Stomach smooth muscle (tissue), 2 donors: ENCODE results near the gene SLC9A1.
A peak's percentile ranks its signal among the peaks of the same experiment; 100 is the strongest.

Experiments
- H3K27ac ChIP-seq: one replicate; pipeline ENCODE4 v1.7.0; 2013; ENCODE audit warnings: mild to moderate bottlenecking, low read length, inconsistent platforms
- H3K27me3 ChIP-seq, 2 donors: one replicate each; pipeline ENCODE4 v1.7.0; 2013; ENCODE audit warnings: low read length in 2 of 2; ENCODE audit not compliant: insufficient read depth in 2 of 2, control insufficient read depth in 1 of 2
- H3K36me3 ChIP-seq, 2 donors: one replicate each; pipeline ENCODE4 v1.7.0; 2013; ENCODE audit warnings: low read length in 2 of 2; ENCODE audit not compliant: control insufficient read depth in 2 of 2, insufficient read depth in 2 of 2
- H3K4me1 ChIP-seq: one replicate; pipeline ENCODE4 v1.7.0; 2013; ENCODE audit warnings: low read length; ENCODE audit not compliant: control insufficient read depth, insufficient read depth
- H3K4me3 ChIP-seq, 2 donors: one replicate each; pipeline ENCODE4 v1.7.0; 2013; ENCODE audit warnings: low read length in 2 of 2
- H3K9ac ChIP-seq, 2 donors: one replicate each; pipeline ENCODE4 v1.7.0; 2013; ENCODE audit warnings: low read length in 2 of 2, mild to moderate bottlenecking in 1 of 2
- H3K9me3 ChIP-seq, 2 donors: one replicate each; pipeline ENCODE4 v1.7.0; 2013; ENCODE audit warnings: low read length in 2 of 2; ENCODE audit not compliant: control insufficient read depth in 2 of 2
- donor health status: healthy.
- donor health status: Pancreatic carcinoma.

Gene SLC9A1

DNA sequence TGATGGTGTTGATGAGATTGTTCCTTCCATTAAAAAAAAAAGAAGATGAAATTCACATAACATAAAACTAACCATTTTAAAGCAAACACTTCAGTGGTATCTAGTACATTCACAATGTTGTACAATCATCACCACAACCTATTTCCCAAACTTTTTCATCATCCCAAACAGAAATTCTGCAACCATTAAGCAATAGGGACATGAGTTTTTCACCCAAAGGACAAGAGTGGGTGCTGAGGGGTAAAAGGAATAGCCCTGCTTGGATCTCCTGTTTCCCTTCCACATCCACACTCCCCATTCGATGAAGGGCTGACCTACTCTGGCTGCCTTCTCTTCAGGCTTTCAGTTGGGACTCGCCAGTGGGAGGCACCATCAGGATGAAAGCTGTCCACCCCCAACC, 59.3 kb downstream of the SLC9A1 start:
- no peak overlapping the region for H3K4me3 ChIP-seq
- no peaks in the 10 kb centered on the region for H3K27me3 ChIP-seq
- H3K27ac ChIP-seq = no peak overlapping the region
- no peaks in the 10 kb centered on the region for H3K9me3 ChIP-seq
- peaks cover 33% of the 10 kb centered on the region for H3K4me1 ChIP-seq
- no peak overlapping the region for H3K9ac ChIP-seq
- H3K36me3 ChIP-seq = no peaks in the 10 kb centered on the region

DNA sequence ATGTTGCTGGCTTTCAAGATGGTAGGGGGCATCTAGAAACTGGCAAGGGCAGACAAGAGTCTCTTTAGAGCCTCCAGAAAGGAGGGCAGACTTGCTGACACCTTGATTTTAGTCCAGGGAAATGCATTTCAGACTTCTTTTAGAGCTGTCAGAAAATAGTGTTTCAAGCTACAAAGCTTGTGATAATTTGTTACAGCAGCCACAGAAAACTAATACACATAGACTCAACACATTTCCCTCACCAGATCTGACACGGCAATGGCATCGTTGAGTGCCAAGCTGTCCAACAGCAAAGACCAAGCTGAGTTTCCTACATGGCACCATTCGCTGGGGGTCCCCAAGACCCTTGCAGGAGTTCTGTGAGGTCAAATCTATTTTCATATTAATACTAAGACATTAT, 62.0 kb downstream of the SLC9A1 start:
- no peak overlapping the region for H3K9ac ChIP-seq
- no peak overlapping the region for H3K27ac ChIP-seq
- no peaks in the 10 kb centered on the region for H3K36me3 ChIP-seq
- H3K9me3 ChIP-seq = no peaks in the 10 kb centered on the region
- H3K4me3 ChIP-seq = no peak overlapping the region
- H3K4me1 ChIP-seq = peaks cover 14% of the 10 kb centered on the region
- H3K27me3 ChIP-seq = no peaks in the 10 kb centered on the region

DNA sequence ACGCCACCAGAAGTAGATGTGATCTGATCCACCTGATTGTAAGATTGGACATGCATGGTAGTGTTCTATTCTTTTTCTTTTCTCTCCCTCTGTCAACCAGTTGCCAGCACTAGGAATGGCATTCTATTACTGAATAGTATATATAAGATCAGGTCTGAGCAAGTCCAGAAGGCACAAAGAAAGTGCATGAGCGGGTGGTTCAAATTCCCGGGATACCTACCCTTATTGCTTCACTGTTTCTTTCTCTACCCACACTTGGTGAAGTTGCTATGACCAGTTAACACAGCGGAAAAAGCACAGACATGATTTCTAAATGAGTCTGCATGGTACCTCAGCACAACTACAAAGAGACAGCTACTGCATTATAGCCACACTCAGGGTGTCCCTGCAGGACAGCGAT, 64.0 kb downstream of the SLC9A1 start:
- H3K9me3 ChIP-seq = no peaks in the 10 kb centered on the region
- peak overlapping the region in 1 of 2 donors; percentile 21 for H3K9ac ChIP-seq
- peak overlapping the region in 1 of 2 donors; percentile 22 for H3K4me3 ChIP-seq
- no peaks in the 10 kb centered on the region for H3K27me3 ChIP-seq
- H3K27ac ChIP-seq = no peak overlapping the region
- H3K4me1 ChIP-seq = peaks cover 12% of the 10 kb centered on the region
- no peaks in the 10 kb centered on the region for H3K36me3 ChIP-seq

GRCh38 chr1:27087371-27088220, 67.3 kb downstream of the SLC9A1 start:
- H3K9ac ChIP-seq = no peak overlapping the region
- no peaks in the 10 kb centered on the region for H3K27me3 ChIP-seq
- H3K4me1 ChIP-seq = peaks cover 12% of the 10 kb centered on the region
- no peak overlapping the region for H3K4me3 ChIP-seq
- H3K9me3 ChIP-seq = peaks cover 0 to 9% of the 10 kb centered on the region in 2 donors
- no peak overlapping the region for H3K27ac ChIP-seq
- no peaks in the 10 kb centered on the region for H3K36me3 ChIP-seq

- Histone ChIP-seq H3K4me1 (peaks cover 9% of the 10 kb centered on the region), H3K9me3 (peaks cover 0 to 9% of the 10 kb centered on the region in 2 donors), H3K9ac (no peak overlapping the region), H3K36me3 (no peaks in the 10 kb centered on the region), H3K4me3 (no peak overlapping the region), H3K27ac (no peak overlapping the region), H3K27me3 (no peaks in the 10 kb centered on the region)
Measured at GRCh38 chr1:27086628-27087027, 68.3 kb downstream of the SLC9A1 start.

DNA sequence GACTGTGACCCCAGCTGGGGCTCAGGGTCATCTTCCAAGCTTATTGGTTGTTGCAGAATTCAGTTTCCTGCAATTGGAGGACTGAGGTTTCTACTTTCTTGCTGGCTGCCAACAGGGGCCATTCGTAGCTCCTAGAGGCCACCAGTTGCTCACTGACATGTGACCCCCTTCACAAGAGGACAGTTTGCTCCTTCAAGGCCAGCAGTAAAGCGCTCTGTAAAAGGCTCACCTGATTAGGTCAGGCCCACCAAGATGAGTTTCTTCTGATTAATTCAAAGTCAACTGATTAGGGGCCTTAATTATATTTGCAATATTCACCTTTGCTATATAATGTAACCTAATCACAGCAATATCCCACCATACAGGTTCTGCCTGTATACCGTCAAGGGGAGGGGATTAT, 68.9 kb downstream of the SLC9A1 start:
- Histone ChIP-seq H3K4me3 (no peak overlapping the region), H3K9ac (no peak overlapping the region), H3K36me3 (no peaks in the 10 kb centered on the region), H3K4me1 (peaks cover 3% of the 10 kb centered on the region), H3K9me3 (peaks cover 0 to 9% of the 10 kb centered on the region in 2 donors), H3K27me3 (no peaks in the 10 kb centered on the region), H3K27ac (no peak overlapping the region)

GRCh38 chr1:27084107-27084506, 70.8 kb downstream of the SLC9A1 start:
- Histone ChIP-seq H3K27me3 (no peaks in the 10 kb centered on the region), H3K9ac (no peak overlapping the region), H3K36me3 (no peaks in the 10 kb centered on the region), H3K9me3 (peaks cover 0 to 9% of the 10 kb centered on the region in 2 donors), H3K4me1 (no peaks in the 10 kb centered on the region), H3K27ac (no peak overlapping the region), H3K4me3 (no peak overlapping the region)

DNA sequence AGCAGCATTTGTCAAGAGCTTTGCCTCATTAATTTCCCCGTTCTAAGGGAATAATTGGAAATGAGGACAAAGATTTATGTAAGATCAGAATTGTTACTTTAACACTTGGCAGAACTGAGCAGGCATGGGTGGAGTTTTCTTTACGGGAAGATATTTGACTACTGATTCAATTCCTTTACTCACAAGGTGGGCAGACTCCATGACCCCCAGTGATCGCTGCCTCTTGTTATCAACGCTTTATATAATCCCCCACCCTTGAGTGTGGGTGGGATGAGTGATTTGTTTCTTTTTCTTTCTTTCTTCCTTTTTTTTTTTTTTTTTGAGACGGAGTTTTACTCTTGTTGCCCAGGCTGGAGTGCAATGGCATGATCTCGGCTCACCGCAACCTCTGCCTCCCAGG, 77.0 kb downstream of the SLC9A1 start:
- no peaks in the 10 kb centered on the region for H3K36me3 ChIP-seq
- H3K4me3 ChIP-seq = no peak overlapping the region
- no peaks in the 10 kb centered on the region for H3K9me3 ChIP-seq
- H3K27me3 ChIP-seq = no peaks in the 10 kb centered on the region
- no peak overlapping the region for H3K9ac ChIP-seq
- H3K4me1 ChIP-seq = no peaks in the 10 kb centered on the region
- no peak overlapping the region for H3K27ac ChIP-seq

- no peaks in the 10 kb centered on the region for H3K4me1 ChIP-seq
- H3K27ac ChIP-seq = no peak overlapping the region
- no peak overlapping the region for H3K4me3 ChIP-seq
- H3K9me3 ChIP-seq = no peaks in the 10 kb centered on the region
- H3K36me3 ChIP-seq = no peaks in the 10 kb centered on the region
- no peak overlapping the region for H3K9ac ChIP-seq
- H3K27me3 ChIP-seq = no peaks in the 10 kb centered on the region
Measured at GRCh38 chr1:27076803-27077202, 78.1 kb downstream of the SLC9A1 start.

- Histone ChIP-seq H3K36me3 (no peaks in the 10 kb centered on the region), H3K4me3 (no peak overlapping the region), H3K4me1 (peaks cover 5% of the 10 kb centered on the region), H3K9me3 (no peaks in the 10 kb centered on the region), H3K27me3 (no peaks in the 10 kb centered on the region), H3K27ac (no peak overlapping the region), H3K9ac (no peak overlapping the region)
Measured at GRCh38 chr1:27074175-27074780, 80.6 kb downstream of the SLC9A1 start.

- Histone ChIP-seq H3K9me3 (no peaks in the 10 kb centered on the region), H3K36me3 (no peaks in the 10 kb centered on the region), H3K9ac (no peak overlapping the region), H3K27ac (no peak overlapping the region), H3K4me1 (peaks cover 5% of the 10 kb centered on the region), H3K4me3 (no peak overlapping the region), H3K27me3 (peaks cover 0 to 2% of the 10 kb centered on the region in 2 donors)
Measured at GRCh38 chr1:27071049-27071416, 83.9 kb downstream of the SLC9A1 start.
